ENCODE results near the gene METTL18. TPM values are rescaled to one million over a fixed set of nuclear protein-coding genes. Genes with fewer than 3 reads are reported as not detected.

Gene METTL18
- total RNA-seq, 1 donor from 2014 or later = 7.0 TPM

- no peak overlapping the region for H3K4me3 Mint-ChIP-seq (ENCODE audit: unreplicated experiment)
- no peak for DNase-seq (ENCODE audit: low spot score)
- no peaks in the 10 kb centered on the region for H3K9me3 Mint-ChIP-seq (ENCODE audit: unreplicated experiment)
- TF ChIP-seq CTCF (IDR thresholded peaks at IDR 0.05; ENCODE audit: unreplicated experiment) = no peak
- H3K27me3 Mint-ChIP-seq (ENCODE audit: unreplicated experiment) = no peaks in the 10 kb centered on the region
- H3K36me3 Mint-ChIP-seq (ENCODE audit: low read depth, unreplicated experiment) = no peaks in the 10 kb centered on the region
- H3K27ac Mint-ChIP-seq (ENCODE audit: unreplicated experiment) = no peak overlapping the region
- H3K4me1 Mint-ChIP-seq (ENCODE audit: unreplicated experiment) = peaks cover 12% of the 10 kb centered on the region
These were observed 44.7 kb downstream of the METTL18 start for GRCh38 chr1:169750041-169750440.

- no peak for DNase-seq (ENCODE audit: low spot score)
- no peak overlapping the region for H3K27ac Mint-ChIP-seq (ENCODE audit: unreplicated experiment)
- no peaks in the 10 kb centered on the region for H3K9me3 Mint-ChIP-seq (ENCODE audit: unreplicated experiment)
- H3K36me3 Mint-ChIP-seq (ENCODE audit: low read depth, unreplicated experiment) = no peaks in the 10 kb centered on the region
- H3K4me3 Mint-ChIP-seq (ENCODE audit: unreplicated experiment) = no peak overlapping the region
- no peaks in the 10 kb centered on the region for H3K27me3 Mint-ChIP-seq (ENCODE audit: unreplicated experiment)
- no peak for TF ChIP-seq CTCF (IDR thresholded peaks at IDR 0.05; ENCODE audit: unreplicated experiment)
- peaks cover 15% of the 10 kb centered on the region for H3K4me1 Mint-ChIP-seq (ENCODE audit: unreplicated experiment)
These were observed 48.2 kb downstream of the METTL18 start for GRCh38 chr1:169746550-169746949.

GRCh38 chr1:169745015-169745861 is 49.5 kb downstream of the METTL18 start:
- DNase-seq (ENCODE audit: low spot score) = no peak
- H3K36me3 Mint-ChIP-seq (ENCODE audit: low read depth, unreplicated experiment) = no peaks in the 10 kb centered on the region
- no peaks in the 10 kb centered on the region for H3K9me3 Mint-ChIP-seq (ENCODE audit: unreplicated experiment)
- no peaks in the 10 kb centered on the region for H3K27me3 Mint-ChIP-seq (ENCODE audit: unreplicated experiment)
- TF ChIP-seq CTCF (IDR thresholded peaks at IDR 0.05; ENCODE audit: unreplicated experiment) = no peak
- peak overlapping the region; percentile 53 for H3K27ac Mint-ChIP-seq (ENCODE audit: unreplicated experiment)
- peaks cover 22% of the 10 kb centered on the region for H3K4me1 Mint-ChIP-seq (ENCODE audit: unreplicated experiment)
- H3K4me3 Mint-ChIP-seq (ENCODE audit: unreplicated experiment) = no peak overlapping the region

Other genes with a start within 250 kb of the METTL18 start
- not detected for gene F5, start 208.4 kb downstream of the METTL18 start, total RNA-seq (ENCODE audit: unreplicated experiment)
- 0.21 TPM for gene SELP, start 164.8 kb downstream of the METTL18 start, total RNA-seq (ENCODE audit: unreplicated experiment)
- gene SELL, start 83.3 kb downstream of the METTL18 start, total RNA-seq (ENCODE audit: unreplicated experiment) = 0.82 TPM
- gene SELE, start 60.8 kb downstream of the METTL18 start, total RNA-seq (ENCODE audit: unreplicated experiment) = 14.3 TPM
- gene SCYL3, start 99.0 kb upstream of the METTL18 start, total RNA-seq (ENCODE audit: unreplicated experiment) = 19.2 TPM

Measured in endothelial cell (in vitro differentiated cells).